ENCODE results near the gene DEDD. TPM values are rescaled to one million over a fixed set of nuclear protein-coding genes. Genes with fewer than 3 reads are reported as not detected.
A peak's percentile ranks its signal among the peaks of the same experiment; 100 is the strongest.

Gene DEDD
- polyA plus RNA-seq, 1 of the 3 experiments (the other 2 are of a cell fraction) = 45.0 TPM

DNA sequence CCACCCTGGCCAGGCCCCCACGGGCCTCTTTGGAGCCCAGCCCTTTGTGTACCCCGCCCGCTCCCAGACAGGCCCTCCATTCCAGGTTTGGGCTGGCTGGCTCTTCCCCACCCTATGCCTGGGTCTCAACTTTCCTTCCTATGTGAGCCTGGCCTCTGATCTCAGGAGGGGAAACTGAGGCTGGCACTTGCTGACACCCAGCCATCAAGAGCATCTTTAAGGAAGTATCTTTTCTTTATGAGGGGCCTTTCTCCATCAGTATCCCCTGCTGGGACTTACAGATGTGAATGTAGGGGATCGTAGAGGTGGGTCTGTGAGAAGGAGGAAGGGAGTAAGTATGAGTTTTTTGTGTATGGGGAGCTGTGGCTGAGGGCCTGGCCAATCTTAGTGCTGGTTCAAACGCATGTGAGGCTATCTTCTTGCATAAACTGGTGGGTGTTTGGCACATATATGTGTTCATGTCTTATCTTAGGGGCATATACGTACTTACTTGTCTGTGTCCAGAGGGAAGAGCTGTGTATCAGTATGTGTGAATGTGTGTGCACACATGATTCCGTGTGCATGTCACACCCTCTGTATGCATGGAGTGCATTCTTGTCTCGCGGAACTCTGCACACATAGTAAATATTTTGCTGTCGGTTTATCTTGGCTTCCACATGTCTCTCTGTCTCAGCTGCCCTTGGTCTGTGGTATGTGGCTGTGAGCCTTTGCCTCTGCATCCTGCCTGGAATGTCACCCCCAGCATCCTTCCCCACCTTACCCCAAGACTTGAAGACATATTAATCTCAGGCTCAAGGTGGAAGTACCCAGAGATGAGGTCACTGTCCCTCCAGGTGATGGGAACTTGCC, 48.5 kb downstream of the DEDD start:
- DNase-seq = no peak
- no peaks in the 10 kb centered on the region for H4K20me1 ChIP-seq (ENCODE audit: insufficient read depth)
- CTCF ChIA-PET = interaction anchor here (22.7 kb wide), 1 partner anchor 12 kb away, joined by 198 read pairs; the partner anchor contains the start of gene KLHDC9
- no peaks in the 10 kb centered on the region for H3F3A ChIP-seq (replicated peaks; ENCODE audit: insufficient read depth)
- no peaks in the 10 kb centered on the region for H3K9me3 ChIP-seq
- peak overlapping the region; percentile 54; the same call in 1 of the 2 replicates for H2AFZ ChIP-seq (ENCODE audit: low read depth)
- H3K9me2 ChIP-seq = no peaks in the 10 kb centered on the region
- H3K4me3 ChIP-seq (ENCODE audit: low read depth in 2 of 2, low read length in 1 of 2) = no peak overlapping the region
- H3K79me2 ChIP-seq (ENCODE audit: insufficient read depth) = no peaks in the 10 kb centered on the region
- POLR2A ChIA-PET = no interaction called here
- no peak overlapping the region for H3K4me2 ChIP-seq
- WGBS (ENCODE audit: low lambda C conversion rate) = 83% methylated on average over 9 of the region's 10 CpGs
- peaks cover 8 to 13% of the 10 kb centered on the region in 2 experiments; a peak in 2 of 4 replicates for H3K4me1 ChIP-seq (ENCODE audit: control insufficient read depth in 1 of 2, insufficient read depth in 2 of 2, low read depth in 1 of 2, low read length in 1 of 2)
- peak overlapping the region in 1 of 2 experiments; percentile 40; a peak in 2 of 4 replicates for H3K27ac ChIP-seq (ENCODE audit: low read depth in 2 of 2, low read length in 1 of 2)
- no peaks in the 10 kb centered on the region for H3K36me3 ChIP-seq (replicated peaks in 1 of 2; ENCODE audit: control insufficient read depth in 1 of 2, insufficient read depth in 2 of 2, low read length in 1 of 2)
- TF ChIP-seq EZH2phosphoT487 (IDR thresholded peaks at IDR 0.05; ENCODE audit: borderline replicate concordance, low read depth) (no peak), JUND (IDR thresholded peaks at IDR 0.05) (no peak), PBX3 (IDR thresholded peaks at IDR 0.05) (no peak), TAF1 (IDR thresholded peaks at IDR 0.05; ENCODE audit: borderline replicate concordance, low read depth, low read length) (no peak), FOXM1 (IDR thresholded peaks at IDR 0.05; ENCODE audit: low read depth) (no peak), NFIC (IDR thresholded peaks at IDR 0.05; ENCODE audit: borderline replicate concordance) (no peak)
- H3K9ac ChIP-seq = 0 out of 2 replicates have a peak overlapping the region, but pooled peaks have one; percentile 15
- no peaks in the 10 kb centered on the region for H3K27me3 ChIP-seq (ENCODE audit: insufficient read depth)

- Histone ChIP-seq H3K4me3 (ENCODE audit: low read depth in 2 of 2, low read length in 1 of 2) (no peak overlapping the region), H3K9me2 (no peaks in the 10 kb centered on the region), H3F3A (replicated peaks; ENCODE audit: insufficient read depth) (no peaks in the 10 kb centered on the region), H3K27me3 (ENCODE audit: insufficient read depth) (no peaks in the 10 kb centered on the region), H3K27ac (ENCODE audit: low read depth in 2 of 2, low read length in 1 of 2) (peak overlapping the region in 1 of 2 experiments; percentile 40; a peak in 2 of 4 replicates), H3K79me2 (ENCODE audit: insufficient read depth) (no peaks in the 10 kb centered on the region), H3K36me3 (replicated peaks in 1 of 2; ENCODE audit: control insufficient read depth in 1 of 2, insufficient read depth in 2 of 2, low read length in 1 of 2) (no peaks in the 10 kb centered on the region), H3K4me2 (no peak overlapping the region), H3K9ac (peak overlapping the region; percentile 15; the same call in 1 of the 2 replicates), H3K9me3 (no peaks in the 10 kb centered on the region), H4K20me1 (ENCODE audit: insufficient read depth) (no peaks in the 10 kb centered on the region), H2AFZ (ENCODE audit: low read depth) (peak overlapping the region; percentile 54), H3K4me1 (ENCODE audit: control insufficient read depth in 1 of 2, insufficient read depth in 2 of 2, low read depth in 1 of 2, low read length in 1 of 2) (peaks cover 8 to 13% of the 10 kb centered on the region in 2 experiments; a peak in 2 of 4 replicates)
- peak; percentile 60 for DNase-seq
- CTCF ChIA-PET = interaction anchor here (1.4 to 22.7 kb wide), 3 partner anchors 9 to 13 kb away, joined by 3 to 198 read pairs (median 8); partner anchors contain the start of gene KLHDC9
- TF ChIP-seq ELF1 (IDR thresholded peaks at IDR 0.05) (no peak), NRF1 (IDR thresholded peaks at IDR 0.05; ENCODE audit: low read depth, low read length) (no peak), SIN3A (IDR thresholded peaks at IDR 0.05; ENCODE audit: borderline replicate concordance, low read depth, low read length) (no peak), POLR2AphosphoS5 (IDR thresholded peaks at IDR 0.05; ENCODE audit: low read depth, low read length) (no peak), FOXM1 (IDR thresholded peaks at IDR 0.05; ENCODE audit: low read depth) (no peak), MEF2A (IDR thresholded peaks at IDR 0.05; ENCODE audit: borderline replicate concordance, low read depth) (no peak), TCF12 (IDR thresholded peaks at IDR 0.05) (no peak), RXRA (IDR thresholded peaks at IDR 0.05; ENCODE audit: borderline replicate concordance, low read depth) (peak; percentile 40; the same call in 1 of the 2 replicates), JUND (IDR thresholded peaks at IDR 0.05) (0 out of 2 replicates have a peak, but pooled peaks have one; percentile 9), CHD2 (IDR thresholded peaks at IDR 0.05; ENCODE audit: low read length, partially characterized antibody) (no peak), FOSL2 (IDR thresholded peaks at IDR 0.05; ENCODE audit: borderline replicate concordance, low read depth) (peak; percentile 67; the same call in 1 of the 2 replicates), EZH2phosphoT487 (IDR thresholded peaks at IDR 0.05; ENCODE audit: borderline replicate concordance, low read depth) (no peak)
- TF ChIP-seq, protein P1, sequence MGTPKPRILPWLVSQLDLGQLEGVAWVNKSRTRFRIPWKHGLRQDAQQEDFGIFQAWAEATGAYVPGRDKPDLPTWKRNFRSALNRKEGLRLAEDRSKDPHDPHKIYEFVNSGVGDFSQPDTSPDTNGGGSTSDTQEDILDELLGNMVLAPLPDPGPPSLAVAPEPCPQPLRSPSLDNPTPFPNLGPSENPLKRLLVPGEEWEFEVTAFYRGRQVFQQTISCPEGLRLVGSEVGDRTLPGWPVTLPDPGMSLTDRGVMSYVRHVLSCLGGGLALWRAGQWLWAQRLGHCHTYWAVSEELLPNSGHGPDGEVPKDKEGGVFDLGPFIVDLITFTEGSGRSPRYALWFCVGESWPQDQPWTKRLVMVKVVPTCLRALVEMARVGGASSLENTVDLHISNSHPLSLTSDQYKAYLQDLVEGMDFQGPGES (IDR thresholded peaks at IDR 0.05; ENCODE audit: low read depth, low read length) = no peak
- TF ChIP-seq, protein P2, sequence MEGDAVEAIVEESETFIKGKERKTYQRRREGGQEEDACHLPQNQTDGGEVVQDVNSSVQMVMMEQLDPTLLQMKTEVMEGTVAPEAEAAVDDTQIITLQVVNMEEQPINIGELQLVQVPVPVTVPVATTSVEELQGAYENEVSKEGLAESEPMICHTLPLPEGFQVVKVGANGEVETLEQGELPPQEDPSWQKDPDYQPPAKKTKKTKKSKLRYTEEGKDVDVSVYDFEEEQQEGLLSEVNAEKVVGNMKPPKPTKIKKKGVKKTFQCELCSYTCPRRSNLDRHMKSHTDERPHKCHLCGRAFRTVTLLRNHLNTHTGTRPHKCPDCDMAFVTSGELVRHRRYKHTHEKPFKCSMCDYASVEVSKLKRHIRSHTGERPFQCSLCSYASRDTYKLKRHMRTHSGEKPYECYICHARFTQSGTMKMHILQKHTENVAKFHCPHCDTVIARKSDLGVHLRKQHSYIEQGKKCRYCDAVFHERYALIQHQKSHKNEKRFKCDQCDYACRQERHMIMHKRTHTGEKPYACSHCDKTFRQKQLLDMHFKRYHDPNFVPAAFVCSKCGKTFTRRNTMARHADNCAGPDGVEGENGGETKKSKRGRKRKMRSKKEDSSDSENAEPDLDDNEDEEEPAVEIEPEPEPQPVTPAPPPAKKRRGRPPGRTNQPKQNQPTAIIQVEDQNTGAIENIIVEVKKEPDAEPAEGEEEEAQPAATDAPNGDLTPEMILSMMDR (IDR thresholded peaks at IDR 0.05) = no peak
- POLR2A ChIA-PET = no interaction called here
- 36% methylated on average over 8 of the region's 8 CpGs for WGBS (ENCODE audit: low lambda C conversion rate)
These were observed 49.3 kb downstream of the DEDD start for GRCh38 chr1:161082996-161083747.
